ENCODE measurements around the gene KLF3. TPM values are rescaled to one million over a fixed set of nuclear protein-coding genes. Genes with fewer than 3 reads are reported as not detected.

KLF3 gene
- total and polyA plus RNA-seq, 2 of the 8 experiments (the other 6 are each of a cell fraction or from before 2014, with no cell fraction given), result 8.0 to 14.9 TPM

- no peak overlapping the region for H4K5ac ChIP-seq (ENCODE audit: insufficient read length, low read depth, low read length)
- no peak overlapping the region for H3K4ac ChIP-seq (replicated peaks; ENCODE audit: insufficient read length, low read depth, low read length)
- WGBS, 2 experiments (ENCODE audit: extremely low coverage in 1 of 2, insufficient coverage in 1 of 2, insufficient read length in 1 of 2, insufficient replicate concordance in 2 of 2, low coverage in 1 of 2, low lambda C conversion rate in 2 of 2, missing lambda C conversion rate in 1 of 2), result 94% methylated on average over 8 of the region's 8 CpGs; no CpG with 5 or more reads in 1 of the 2 experiments
- no peak for FAIRE-seq
- peaks cover 0 to 35% (median 25%) of the 10 kb centered on the region in 4 experiments; a peak in 7 of 8 replicates for H3K36me3 ChIP-seq (ENCODE audit: control insufficient read depth in 2 of 4, insufficient read depth in 4 of 4, low read length in 3 of 4)
- H4K91ac ChIP-seq (replicated peaks; ENCODE audit: insufficient read length, low read length), result no peak overlapping the region
- H3K4me1 ChIP-seq (replicated peaks in 1 of 4; ENCODE audit: control insufficient read depth in 3 of 4, insufficient read depth in 4 of 4, low read length in 3 of 4), result no peaks in the 10 kb centered on the region
- H3K23me2 ChIP-seq (ENCODE audit: low read depth, low read length), result no peaks in the 10 kb centered on the region; the same call in 1 of the 2 replicates
- H4K20me1 ChIP-seq (replicated peaks in 1 of 2; ENCODE audit: control insufficient read depth in 1 of 2, insufficient read depth in 2 of 2, low read length in 2 of 2), result peaks cover 0 to 8% of the 10 kb centered on the region in 2 experiments
- H3K9ac ChIP-seq (replicated peaks in 1 of 4; ENCODE audit: extremely low read depth in 1 of 4, low read depth in 3 of 4, low read length in 3 of 4), result no peak overlapping the region
- no peak overlapping the region for H3K4me2 ChIP-seq (ENCODE audit: insufficient read depth in 1 of 2, low read depth in 2 of 2, low read length in 2 of 2)
- no peak overlapping the region for H2BK120ac ChIP-seq (replicated peaks; ENCODE audit: low read depth, low read length)
- no peaks in the 10 kb centered on the region for H3K9me3 ChIP-seq (ENCODE audit: insufficient read depth in 2 of 2, low read depth in 1 of 2, low read length in 1 of 2)
- no peak overlapping the region for H3K4me3 ChIP-seq (ENCODE audit: extremely low read depth in 1 of 4, insufficient read depth in 2 of 4, low read depth in 3 of 4, low read length in 4 of 4)
- no peak overlapping the region for H2BK12ac ChIP-seq (ENCODE audit: low read depth, low read length)
- CTCF ChIA-PET (ENCODE audit: partially characterized antibody), result interaction anchor here (0.7 to 2.4 kb wide), 6 partner anchors 9 to 505 kb away, joined by 3 to 11 read pairs (median 3); no protein-coding TSS in a partner anchor
- POLR2A ChIA-PET (ENCODE audit: partially characterized antibody), result interaction anchor here (0.6 kb wide), 1 partner anchor 176 kb away, joined by 3 read pairs; no protein-coding TSS in a partner anchor
- H4K8ac ChIP-seq (ENCODE audit: extremely low read depth, insufficient read depth, low read length), result no peak overlapping the region
- H2AK5ac ChIP-seq (ENCODE audit: low read depth, low read length), result no peak overlapping the region
- DNase-seq (ENCODE audit: low read depth in 1 of 2, low spot score in 2 of 2), result no peak
- peaks cover 0 to 8% of the 10 kb centered on the region in 2 experiments; a peak in 2 of 4 replicates for H3K79me2 ChIP-seq (ENCODE audit: control insufficient read depth in 1 of 2, insufficient read depth in 2 of 2, low read length in 2 of 2)
- H2BK15ac ChIP-seq (ENCODE audit: low read length), result no peak overlapping the region
- TF ChIP-seq TAF7 (optimal IDR thresholded peaks at IDR 0.05; ENCODE audit: borderline replicate concordance, low read depth, low read length) (no peak), BCL11A (IDR thresholded peaks at IDR 0.05; ENCODE audit: low read depth in 2 of 2, low read length in 2 of 2) (no peak), TBP (IDR thresholded peaks at IDR 0.05; ENCODE audit: low read depth, low read length) (no peak), JUN (IDR thresholded peaks at IDR 0.05; ENCODE audit: low read depth, low read length) (no peak), SRF (IDR thresholded peaks at IDR 0.05; ENCODE audit: low read depth, low read length) (no peak)
- H3K18ac ChIP-seq (ENCODE audit: extremely low read depth, low read length), result no peak overlapping the region
- no peak overlapping the region for H3K56ac ChIP-seq (replicated peaks; ENCODE audit: insufficient read length, low read depth, low read length)
- no peak overlapping the region for H3K14ac ChIP-seq (ENCODE audit: insufficient read length)
- H2BK20ac ChIP-seq (ENCODE audit: low read length), result no peak overlapping the region
- no peaks in the 10 kb centered on the region; the same call in 1 of the 2 replicates for H3K79me1 ChIP-seq (ENCODE audit: low read depth, low read length)
- H2AFZ ChIP-seq (ENCODE audit: low read length), result no peak overlapping the region
- H2BK5ac ChIP-seq (ENCODE audit: low read depth, low read length), result no peak overlapping the region
- no peaks in the 10 kb centered on the region for H3K27me3 ChIP-seq (replicated peaks in 1 of 4; ENCODE audit: control insufficient read depth in 3 of 4, extremely low read depth in 1 of 4, insufficient read depth in 3 of 4, low read length in 3 of 4)
- H3K27ac ChIP-seq (ENCODE audit: low read depth, low read length), result no peak overlapping the region
- H3K23ac ChIP-seq (ENCODE audit: insufficient read length), result no peak overlapping the region
These were observed 21.2 kb downstream of the KLF3 start for GRCh38 chr4:38684951-38685844.
